PFSK-1 (cell line): ENCODE measurements around the gene RAD51B.

Source experiments
- FOXP2 ChIP-seq: optimal IDR thresholded peaks from 2 replicates; pipeline ENCODE3; 2011; ENCODE audit warnings: borderline replicate concordance, control low read depth, inconsistent platforms; ENCODE audit not compliant: insufficient read depth; ENCODE audit errors: extremely low read length, extremely low read depth
- POLR2AphosphoS5 ChIP-seq: IDR thresholded peaks from 2 replicates; pipeline ENCODE4 v1.6.1; 2012; ENCODE audit warnings: low read depth, mild to moderate bottlenecking, control low read depth, low read length, moderate library complexity
- SIN3A ChIP-seq: IDR thresholded peaks from 2 replicates; pipeline ENCODE4 v1.6.1; 2012; ENCODE audit warnings: mild to moderate bottlenecking, low read length, moderate library complexity, borderline replicate concordance; ENCODE audit not compliant: insufficient read depth
- TAF1 ChIP-seq: IDR thresholded peaks from 2 replicates; pipeline ENCODE4 v1.6.1; 2012; ENCODE audit warnings: low read length, control low read depth, borderline replicate concordance; ENCODE audit not compliant: insufficient read depth
- TF ChIP-seq, protein P1 (sequence below), 2 experiments: IDR thresholded peaks; 2 replicates each; pipeline versions ENCODE4 v1.6.1 to v1.8.0; 2011 to 2012; ENCODE audit warnings: low read depth in 2 of 2, low read length in 2 of 2, control low read depth in 1 of 2, inconsistent platforms in 1 of 2, mild to moderate bottlenecking in 1 of 2, moderate library complexity in 1 of 2; ENCODE audit not compliant: insufficient read depth in 1 of 2

DNA sequence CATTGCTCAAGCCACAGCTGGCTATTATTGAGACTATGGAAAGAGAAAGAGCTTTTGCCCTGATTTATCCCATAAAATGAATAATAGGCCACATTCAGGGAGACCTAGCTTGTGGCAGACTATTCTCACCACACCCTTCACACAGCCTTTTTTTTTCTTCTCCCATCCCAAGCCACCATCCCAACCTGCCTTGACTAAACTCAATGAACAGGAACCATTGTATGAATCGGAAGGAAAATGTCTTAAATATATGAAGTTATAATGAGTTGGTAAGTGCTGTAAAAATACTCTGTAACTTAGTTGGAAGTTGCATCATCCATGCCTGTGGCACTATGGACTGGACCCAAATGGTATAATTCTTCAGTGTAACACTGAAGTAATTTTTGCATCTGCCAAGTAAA is 338.4 kb downstream of the RAD51B start:
- TF ChIP-seq, protein P1, sequence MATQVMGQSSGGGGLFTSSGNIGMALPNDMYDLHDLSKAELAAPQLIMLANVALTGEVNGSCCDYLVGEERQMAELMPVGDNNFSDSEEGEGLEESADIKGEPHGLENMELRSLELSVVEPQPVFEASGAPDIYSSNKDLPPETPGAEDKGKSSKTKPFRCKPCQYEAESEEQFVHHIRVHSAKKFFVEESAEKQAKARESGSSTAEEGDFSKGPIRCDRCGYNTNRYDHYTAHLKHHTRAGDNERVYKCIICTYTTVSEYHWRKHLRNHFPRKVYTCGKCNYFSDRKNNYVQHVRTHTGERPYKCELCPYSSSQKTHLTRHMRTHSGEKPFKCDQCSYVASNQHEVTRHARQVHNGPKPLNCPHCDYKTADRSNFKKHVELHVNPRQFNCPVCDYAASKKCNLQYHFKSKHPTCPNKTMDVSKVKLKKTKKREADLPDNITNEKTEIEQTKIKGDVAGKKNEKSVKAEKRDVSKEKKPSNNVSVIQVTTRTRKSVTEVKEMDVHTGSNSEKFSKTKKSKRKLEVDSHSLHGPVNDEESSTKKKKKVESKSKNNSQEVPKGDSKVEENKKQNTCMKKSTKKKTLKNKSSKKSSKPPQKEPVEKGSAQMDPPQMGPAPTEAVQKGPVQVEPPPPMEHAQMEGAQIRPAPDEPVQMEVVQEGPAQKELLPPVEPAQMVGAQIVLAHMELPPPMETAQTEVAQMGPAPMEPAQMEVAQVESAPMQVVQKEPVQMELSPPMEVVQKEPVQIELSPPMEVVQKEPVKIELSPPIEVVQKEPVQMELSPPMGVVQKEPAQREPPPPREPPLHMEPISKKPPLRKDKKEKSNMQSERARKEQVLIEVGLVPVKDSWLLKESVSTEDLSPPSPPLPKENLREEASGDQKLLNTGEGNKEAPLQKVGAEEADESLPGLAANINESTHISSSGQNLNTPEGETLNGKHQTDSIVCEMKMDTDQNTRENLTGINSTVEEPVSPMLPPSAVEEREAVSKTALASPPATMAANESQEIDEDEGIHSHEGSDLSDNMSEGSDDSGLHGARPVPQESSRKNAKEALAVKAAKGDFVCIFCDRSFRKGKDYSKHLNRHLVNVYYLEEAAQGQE (IDR thresholded peaks at IDR 0.05; ENCODE audit: insufficient read depth in 1 of 2, low read depth in 2 of 2, low read length in 2 of 2), result no peak
- no peak for TF ChIP-seq POLR2AphosphoS5
- no peak for TF ChIP-seq TAF1
- TF ChIP-seq SIN3A, result no peak
- no peak for TF ChIP-seq FOXP2
